NCI-H510A (cell line): Measurements from ENCODE around the gene GPX6.
"Not testable (repeated sequence)": the region's sequence is repeated elsewhere in the genome, so short reads cannot be mapped to it uniquely, and the experiment has no call there.

Experiments
- DNase-seq: peaks from one replicate; lab custom pipeline; 2025; lab: John Stamatoyannopoulos, UW

Gene GPX6

GRCh38 chr6:28525496-28526039, 10.0 kb upstream of the GPX6 start, which contains the start of gene GPX5:
GPX5 (plus strand) TSS chr6:28525881; CDS start chr6:28526014, 133 bp downstream.
- DNase-seq, result no peak

- DNase-seq, result no peak
Measured at GRCh38 chr6:28523241-28523622, 7.6 kb upstream of the GPX6 start.

- DNase-seq, result no peak
Measured at GRCh38 chr6:28522594-28523240, 7.1 kb upstream of the GPX6 start.

DNA sequence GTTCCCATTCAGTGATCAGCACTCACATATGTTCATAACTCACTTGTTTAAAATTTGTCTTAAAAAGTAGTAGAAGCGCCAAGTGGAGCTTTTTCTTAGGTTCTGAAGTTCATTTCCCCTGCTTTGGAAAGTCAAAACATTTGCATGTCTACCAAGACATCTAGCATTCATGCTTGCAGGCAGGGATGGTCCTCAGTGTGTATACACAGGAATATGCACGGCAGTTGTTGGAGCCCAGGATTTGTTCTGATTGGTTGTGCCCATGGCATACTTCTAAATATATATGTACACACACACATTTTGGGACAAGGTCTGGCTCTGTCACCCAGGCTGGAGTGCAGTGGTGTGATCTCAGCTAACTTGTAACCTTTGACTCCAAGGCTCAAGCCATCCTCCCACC, 2.4 kb upstream of the GPX6 start:
- no peak for DNase-seq

- DNase-seq, result not testable (repeated sequence)
Measured at GRCh38 chr6:28512387-28512786, 3.2 kb downstream of the GPX6 start.

DNA sequence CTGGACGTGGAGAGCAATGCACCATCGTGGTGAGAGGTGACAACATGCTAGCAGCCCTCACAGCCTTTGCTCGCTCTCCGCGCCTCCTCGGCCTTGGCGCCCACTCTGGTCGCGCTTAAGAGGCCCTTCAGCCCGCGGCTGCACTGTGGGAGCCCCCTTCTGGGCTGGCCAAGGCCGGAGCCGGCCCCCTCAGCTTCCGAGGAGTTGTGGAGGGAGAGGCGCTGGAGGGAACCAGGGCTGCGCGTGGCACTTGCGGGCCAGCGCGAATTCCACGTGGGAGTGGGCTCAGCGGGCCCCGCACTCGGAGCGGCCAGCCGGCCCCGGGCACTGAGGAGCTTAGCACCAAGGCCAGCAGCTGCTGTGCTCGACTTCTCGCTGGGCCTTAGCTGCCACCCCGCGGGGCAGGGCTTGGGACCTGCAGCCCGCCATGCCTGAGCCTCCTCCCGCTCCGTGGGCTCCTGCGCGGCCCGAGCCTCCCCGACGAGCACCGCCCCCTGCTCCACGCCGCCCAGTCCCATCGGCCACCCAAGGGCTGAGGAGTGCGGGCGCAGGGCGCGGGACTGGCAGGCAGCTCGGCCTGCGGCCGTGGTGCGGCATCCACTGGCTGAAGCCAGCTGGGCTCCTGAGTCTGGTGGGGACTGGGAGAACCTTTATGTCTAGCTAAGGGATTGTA, 3.8 kb downstream of the GPX6 start:
- no peak for DNase-seq

GRCh38 chr6:28506807-28507475, 8.7 kb downstream of the GPX6 start:
- no peak for DNase-seq

- no peak for DNase-seq
Measured at GRCh38 chr6:28505733-28506132, 9.9 kb downstream of the GPX6 start.

- DNase-seq, result not testable (repeated sequence)
Measured at GRCh38 chr6:28502709-28503305, 12.8 kb downstream of the GPX6 start.

DNA sequence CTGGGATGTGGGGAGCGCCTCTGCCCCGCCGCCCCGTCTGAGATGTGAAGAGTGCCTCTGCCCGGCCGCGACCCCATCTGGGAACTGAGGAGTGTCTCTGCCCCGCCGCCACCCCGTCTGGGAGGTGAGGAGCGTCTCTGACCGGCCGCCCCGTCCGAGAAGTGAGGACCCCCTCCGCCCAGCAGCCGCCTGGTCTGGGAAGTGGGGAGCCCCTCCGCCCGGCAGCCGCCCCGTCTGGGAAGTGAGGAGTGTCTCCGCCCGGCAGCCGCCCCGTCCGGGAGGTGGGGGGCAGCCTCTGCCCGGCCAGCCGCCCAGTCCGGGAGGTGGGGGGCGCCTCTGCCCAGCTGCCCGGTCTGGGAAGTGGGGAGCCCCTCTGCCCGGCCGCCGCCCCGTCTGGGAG, 13.5 kb downstream of the GPX6 start:
- DNase-seq, result not testable (repeated sequence)

DNA sequence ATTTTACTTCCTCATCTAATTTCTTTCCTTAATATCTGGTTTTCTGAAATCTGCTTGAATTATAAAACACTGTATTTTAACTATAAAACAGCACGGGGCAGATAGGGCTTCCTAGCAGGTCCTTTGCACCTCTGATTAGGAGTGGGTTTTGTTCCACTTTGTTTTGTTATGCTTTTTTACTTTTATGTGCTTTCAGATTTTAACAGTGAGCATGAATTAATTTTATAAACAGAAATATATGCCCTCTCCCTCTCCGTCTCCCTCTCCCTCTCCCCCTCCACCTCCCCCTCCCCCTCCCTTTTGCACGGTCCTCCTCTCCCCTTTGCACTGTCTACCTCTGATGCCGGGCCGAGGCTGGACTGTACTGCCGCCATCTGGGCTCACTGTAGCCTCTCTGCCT, 14.3 kb downstream of the GPX6 start:
- DNase-seq, result no peak

- DNase-seq, result no peak
Measured at GRCh38 chr6:28497893-28498292, 17.7 kb downstream of the GPX6 start.

DNA sequence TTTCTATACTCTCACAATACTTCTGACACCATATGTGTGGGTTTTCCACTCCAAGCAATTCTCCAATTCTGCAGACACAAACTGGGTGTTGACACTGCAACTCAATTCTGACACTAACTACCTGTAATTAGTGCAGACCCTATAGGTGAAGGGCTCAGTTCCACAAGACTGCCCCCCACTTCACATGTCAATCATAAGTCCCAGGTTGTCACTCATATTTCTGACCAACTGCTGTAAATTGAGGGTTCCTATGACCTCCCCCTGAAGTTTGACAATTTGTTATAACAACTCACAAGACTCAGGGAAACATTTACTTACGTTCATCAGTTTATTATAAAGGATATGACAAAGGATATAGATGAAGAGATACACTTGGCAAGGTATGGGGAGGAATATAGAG, 18.3 kb downstream of the GPX6 start:
- DNase-seq, result no peak

- no peak for DNase-seq
Measured at GRCh38 chr6:28496099-28496779, 19.4 kb downstream of the GPX6 start.

DNA sequence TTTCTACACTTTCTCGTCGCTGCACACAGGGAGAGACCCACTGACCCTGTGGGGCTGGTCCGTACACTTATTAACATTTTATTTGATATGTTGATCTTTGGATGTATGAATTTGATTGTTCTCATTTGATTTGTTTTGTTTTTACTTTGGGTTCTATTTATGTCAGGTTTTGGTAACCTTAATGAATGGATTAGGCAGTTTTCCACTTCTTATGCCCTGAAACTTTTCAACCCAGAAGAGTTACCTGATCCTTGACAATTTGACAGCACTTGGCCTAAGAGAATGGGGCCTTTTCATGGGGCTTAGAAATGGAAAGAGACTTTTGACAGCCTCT, 23.6 kb downstream of the GPX6 start:
- no peak for DNase-seq

GRCh38 chr6:28490205-28490890, 25.2 kb downstream of the GPX6 start:
- DNase-seq, result no peak

DNA sequence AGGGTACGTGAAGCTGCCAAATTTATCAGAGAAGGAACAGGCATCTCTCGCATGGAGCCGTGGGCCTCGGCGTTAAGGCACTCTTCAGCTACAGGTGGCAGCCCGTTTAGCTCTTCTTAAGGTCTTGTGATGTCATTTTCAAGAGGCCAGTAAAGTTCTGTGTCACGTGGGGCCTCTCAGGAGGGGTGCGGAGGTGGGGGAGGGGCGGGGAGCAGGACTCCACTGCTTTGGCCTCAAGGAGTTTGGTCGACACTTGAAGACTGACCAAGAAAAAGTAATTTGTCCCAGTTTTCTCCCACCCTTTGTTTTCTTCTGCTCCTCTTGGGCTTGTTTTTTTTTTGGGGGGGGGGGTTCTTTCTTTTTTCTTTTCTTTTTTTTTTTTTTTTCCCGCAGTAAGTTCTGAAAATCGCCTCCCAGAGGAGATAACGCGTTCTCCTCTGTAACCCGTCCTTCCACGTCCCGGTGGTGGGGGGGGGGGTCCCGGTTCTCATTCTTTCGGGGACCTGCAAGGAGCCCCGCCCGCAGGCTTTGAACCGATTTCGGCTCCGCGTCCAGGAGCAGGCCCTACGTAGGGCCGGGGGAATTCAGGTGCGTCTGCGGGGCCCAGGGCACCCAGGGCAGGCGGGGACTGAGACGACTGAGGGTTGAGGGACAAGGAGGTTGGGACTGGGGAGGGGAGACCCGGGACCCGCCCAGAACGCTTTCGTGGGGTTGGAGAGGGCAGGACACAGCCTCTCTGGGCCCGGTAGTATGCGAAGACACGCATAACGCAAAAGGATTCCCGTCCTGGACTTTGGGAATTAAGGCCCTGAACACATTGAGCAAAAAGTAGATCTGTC, 26.0 kb downstream of the GPX6 start:
- DNase-seq, result no peak

DNA sequence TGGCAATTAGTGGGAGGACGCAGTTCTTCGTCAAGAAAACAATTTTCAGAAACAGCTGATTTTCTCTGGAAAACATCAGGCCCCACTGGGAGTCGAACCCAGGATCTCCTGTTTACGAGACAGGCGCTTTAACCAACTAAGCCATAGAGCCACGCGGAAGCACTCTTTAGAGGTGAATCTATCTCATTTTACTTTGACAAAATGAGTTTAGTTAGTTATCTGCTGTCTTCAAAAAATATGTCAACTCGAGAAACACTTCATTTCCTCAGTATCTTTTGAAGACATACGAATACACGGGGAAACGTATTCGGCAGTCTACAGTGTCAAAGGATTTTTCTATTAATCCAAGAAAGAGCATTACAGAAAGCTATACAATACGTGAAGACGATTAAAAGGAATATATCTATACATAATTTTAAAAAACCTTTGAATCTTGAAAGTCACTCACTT, 26.7 kb downstream of the GPX6 start:
- no peak for DNase-seq

GRCh38 chr6:28486988-28487742, 28.4 kb downstream of the GPX6 start:
- DNase-seq, result no peak

GRCh38 chr6:28486533-28486932, 29.1 kb downstream of the GPX6 start:
- no peak for DNase-seq
